HepG2 (cell line): ENCODE measurements around the gene RAB20. TPM values are rescaled to one million over a fixed set of nuclear protein-coding genes. Genes with fewer than 3 reads are reported as not detected.

ENCODE experiments used
- CBX2 ChIP-seq, 2 experiments: fragments of 200-600 bp in 1 of 2; sonication (generic); formaldehyde crosslinking in 1 of 2; IDR thresholded peaks; 2 replicates each; pipeline versions ENCODE4 v1.7.0 to v1.8.1; 2018 to 2022; ENCODE audit warnings: low read depth in 2 of 2, low read length in 1 of 2, mild to moderate bottlenecking in 1 of 2, missing genetic modification reagents in 1 of 2
- CERS6 ChIP-seq: sonication (generic); formaldehyde crosslinking; IDR thresholded peaks from 2 replicates; pipeline ENCODE4 v1.5.0; 2020; ENCODE audit warnings: missing genetic modification reagents
- DZIP1 ChIP-seq: sonication (generic); formaldehyde crosslinking; IDR thresholded peaks from 2 replicates; pipeline ENCODE4 v1.5.0; 2020; ENCODE audit warnings: mild to moderate bottlenecking, missing genetic modification reagents
- FOXA1 ChIP-seq, 2 experiments: fragments of 450-650 bp in 1 of 2; sonication (generic) in 1 of 2; formaldehyde crosslinking in 1 of 2; IDR thresholded peaks; 2 replicates each; pipeline versions ENCODE4 v1.4.0 to v1.6.1; 2016 to 2020; ENCODE audit warnings: missing genetic modification reagents in 1 of 2
- KAT8 ChIP-seq: IDR thresholded peaks from 2 replicates; pipeline ENCODE4 v1.6.1; 2016; ENCODE audit warnings: missing genetic modification reagents, missing compliant biosample characterization
- TCF12 ChIP-seq, 2 experiments: fragments of 450-650 bp in 1 of 2; sonication (generic) in 1 of 2; formaldehyde crosslinking in 1 of 2; IDR thresholded peaks; 2 replicates each; pipeline versions ENCODE4 v1.6.1 to v1.8.0; 2017 to 2022; ENCODE audit warnings: antibody characterized with exemption in 1 of 2, mild to moderate bottlenecking in 1 of 2, missing genetic modification reagents in 1 of 2, moderate library complexity in 1 of 2
- TRAFD1 ChIP-seq: sonication (generic); formaldehyde crosslinking; IDR thresholded peaks from 2 replicates; pipeline ENCODE4 v1.5.1; 2020; ENCODE audit warnings: missing genetic modification reagents, mild to moderate bottlenecking, borderline replicate concordance
- ZBTB46 ChIP-seq: sonication (generic); formaldehyde crosslinking; IDR thresholded peaks from 2 replicates; pipeline ENCODE4 v1.4.0; 2020; ENCODE audit warnings: mild to moderate bottlenecking, missing genetic modification reagents, borderline replicate concordance
- ZHX2 ChIP-seq, 2 experiments: sonication (generic) in 1 of 2; formaldehyde crosslinking in 1 of 2; IDR thresholded peaks; 2 replicates each; pipeline versions ENCODE4 v1.6.1 to v1.9.0; 2014 to 2022; ENCODE audit warnings: antibody characterized with exemption in 1 of 2, borderline replicate concordance in 1 of 2, inconsistent platforms in 1 of 2, low read depth in 1 of 2, missing genetic modification reagents in 1 of 2
- ZNF720 ChIP-seq: sonication (generic); formaldehyde crosslinking; IDR thresholded peaks from 2 replicates; pipeline ENCODE4 v1.4.0; 2020; ENCODE audit warnings: missing genetic modification reagents
- ZNF724P ChIP-seq: sonication (generic); formaldehyde crosslinking; IDR thresholded peaks from 2 replicates; pipeline ENCODE4 v1.8.0; 2022; ENCODE audit warnings: missing genetic modification reagents, borderline replicate concordance
- ZNF746 ChIP-seq: sonication (generic); formaldehyde crosslinking; IDR thresholded peaks from 2 replicates; pipeline ENCODE4 v1.8.0; 2022; ENCODE audit warnings: mild to moderate bottlenecking, missing genetic modification reagents
- ZNF816 ChIP-seq: sonication (generic); formaldehyde crosslinking; IDR thresholded peaks from 2 replicates; pipeline ENCODE4 v1.8.0; 2022; ENCODE audit warnings: missing genetic modification reagents, mild to moderate bottlenecking, borderline replicate concordance
- polyA plus RNA-seq, 8 experiments: library from polyadenylated mRNA; depleted of rRNA in 3 of 8; stranded (reverse) in 7 of 8; unstranded in 1 of 8; fragments of >200 nt; fragmentation: Illumina TruSeq in 4 of 8; extraction: Trizol in 4 of 8; gene quantifications; 2 replicates each; pipeline versions ENCODE4 v1.2.1 to v1.2.3, GENCODE V29; 2011 to 2016; ENCODE audit warnings: low read depth in 4 of 8, missing spikeins in 1 of 8, mixed read lengths in 1 of 8; ENCODE audit not compliant: insufficient read depth in 1 of 8
- total RNA-seq, 5 experiments: library from RNA; depleted of rRNA; stranded (reverse); fragments of >200 nt; fragmentation: Illumina TruSeq; extraction: Trizol; gene quantifications; 2 replicates each; pipeline ENCODE4 v1.2.3, GENCODE V29; 2016; ENCODE audit warnings: low read depth in 1 of 5

The RAB20 gene
- total and polyA plus RNA-seq, 2 of the 13 experiments (the other 11 are each of a cell fraction or from before 2014, with no cell fraction given), result 15.6 to 30.5 TPM

GRCh38 chr13:110562696-110563462, 1.4 kb upstream of the RAB20 start (continued):
- TF ChIP-seq ZHX2 (IDR thresholded peaks at IDR 0.05; ENCODE audit: low read depth) (no peak), ZHX2 (CRISPR knock-in tag; IDR thresholded peaks at IDR 0.05; ENCODE audit: borderline replicate concordance) (no peak), ZNF724P (no peak), TCF12 (IDR thresholded peaks at IDR 0.05) (no peak), TCF12 (CRISPR knock-in tag; IDR thresholded peaks at IDR 0.05) (no peak), DZIP1 (CRISPR knock-in tag) (no peak), CERS6 (CRISPR knock-in tag) (no peak), ZNF720 (CRISPR knock-in tag) (no peak), FOXA1 (IDR thresholded peaks at IDR 0.05) (no peak), FOXA1 (CRISPR knock-in tag; IDR thresholded peaks at IDR 0.05) (no peak), TRAFD1 (no peak), ZNF816 (no peak), ZBTB46 (CRISPR knock-in tag) (no peak), KAT8 (CRISPR knock-in tag) (no peak), CBX2 (IDR thresholded peaks at IDR 0.05; ENCODE audit: low read depth, low read length) (no peak), CBX2 (CRISPR knock-in tag; IDR thresholded peaks at IDR 0.05; ENCODE audit: low read depth) (no peak), ZNF746 (CRISPR knock-in tag) (no peak)
